Psoas muscle (tissue), 8 donors: Measurements from ENCODE around the gene LCN1. TPM values are rescaled to one million over a fixed set of nuclear protein-coding genes. Genes with fewer than 3 reads are reported as not detected.

Source experiments
- ATAC-seq, 4 donors: fragments of 200-7000 bp; cut with Tn5 transposase; one replicate each; pipeline ENCODE4 v1.9.1; 2020; ENCODE audit warnings: moderate library complexity in 3 of 4, mild to moderate bottlenecking in 2 of 4
- DNase-seq, 2 donors: peaks; one replicate each; pipeline ENCODE4 v3.0.0-alpha.2; 2020
- H3K27ac ChIP-seq: fragments of 200-600 bp; one replicate; pipeline ENCODE4 v1.8.0; 2022
- H3K27me3 ChIP-seq, 3 donors: fragments of 200-600 bp in 1 of 3; one replicate each; pipeline versions ENCODE4 v1.6.1 to v1.8.0; 2013 to 2022; ENCODE audit warnings: low read length in 2 of 3, mild to moderate bottlenecking in 2 of 3, moderate library complexity in 1 of 3; ENCODE audit not compliant: insufficient read depth in 3 of 3
- H3K36me3 ChIP-seq, 2 donors: fragments of 200-600 bp in 1 of 2; one replicate each; pipeline versions ENCODE4 v1.6.1 to v1.8.0; 2013 to 2022; ENCODE audit warnings: low read depth in 1 of 2, mild to moderate bottlenecking in 1 of 2, moderate library complexity in 1 of 2; ENCODE audit not compliant: insufficient read depth in 1 of 2
- H3K4me1 ChIP-seq: fragments of 200-600 bp; one replicate; pipeline ENCODE4 v1.8.0; 2022
- H3K4me3 ChIP-seq: fragments of 200-600 bp; one replicate; pipeline ENCODE4 v1.8.0; 2022; ENCODE audit warnings: mild to moderate bottlenecking
- H3K9me3 ChIP-seq: fragments of 200-600 bp; one replicate; pipeline ENCODE4 v1.8.0; 2022
- CTCF ChIP-seq: fragments of 200-600 bp; IDR thresholded peaks from one replicate; pipeline ENCODE4 v1.8.0; 2022; ENCODE audit warnings: antibody characterized with exemption
- WGBS, 3 donors: extraction: QIAGEN DNeasy Blood & Tissue Kit; methylation state at CpG; one replicate each; pipeline versions ENCODE4 v1.1.6 to v1.1.7; 2013; 5-methylcytosine and 5-hydroxymethylcytosine counted together
- intact Hi-C, 2 donors: fragments of 100-400 bp; cut with DNase I; formaldehyde crosslinking; loops; one replicate each; pipeline versions ENCODE4 v1.11.0 to v1.14.2; 2022
- polyA plus RNA-seq, 3 donors: library from polyadenylated mRNA; stranded (reverse); fragments of 200-250 nt; gene quantifications; one replicate each; pipeline ENCODE4 v1.2.3, GENCODE V29; 2013
- total RNA-seq, 4 donors: library from RNA; stranded (reverse); fragmentation: NEBNext Ultra II Directional in 2 of 4; extraction: Animal tissue kit (Norgen Biotek cat#: 25700) in 2 of 4; gene quantifications; one replicate each; pipeline versions ENCODE4 v1.2.1 to v1.2.4, GENCODE V29; 2021 to 2023
- donor health status: healthy with polysubstance abuse.
- donor health status: DM: no; HTN: no; CAD: no; lungs with moderate emphysema.
- donor health status: Bipolar disorder and iron deficiency.
- donor health status: healthy.
- donor health status: DM: yes; HTN: yes; CAD: no.
- donor health status: DM: no; HTN: no; CAD: no.
- donor health status: DM: no; HTN: no; CAD: no.
- donor health status: DM: yes; HTN: yes; CAD: no.

Gene LCN1
- total and polyA plus RNA-seq, 7 donors, result 0.71 TPM; not detected in 6

GRCh38 chr9:135507104-135508035 lies 13.9 kb upstream of the LCN1 start:
- Histone ChIP-seq H3K9me3 (peaks cover 4% of the 10 kb centered on the region), H3K27me3 (peaks cover 0 to 4% (median 0%) of the 10 kb centered on the region in 3 donors), H3K36me3 (peaks cover 0 to 27% of the 10 kb centered on the region in 2 donors), H3K27ac (no peak overlapping the region), H3K4me3 (no peak overlapping the region), H3K4me1 (no peaks in the 10 kb centered on the region)
- WGBS, 3 donors, result 78 to 85% (median 84%) methylated on average over 23 of the region's 23 CpGs
- no peak for TF ChIP-seq CTCF
- ATAC-seq (no peak), DNase-seq (no peak)
- intact Hi-C loops, result loop anchor here (1.0 to 10.0 kb wide), 2 partner anchors 12 to 1373 kb away; partner anchors contain the start of gene WDR5 (in 1 of the 2)

- no peak for DNase-seq
- H3K27ac ChIP-seq, result no peak overlapping the region
- intact Hi-C loops, result loop anchor here (1.0 to 10.0 kb wide), 2 partner anchors 13 to 1374 kb away; partner anchors contain the start of gene WDR5 (in 1 of the 2)
- TF ChIP-seq CTCF, result no peak
- H3K9me3 ChIP-seq, result peaks cover 4% of the 10 kb centered on the region
- no peak for ATAC-seq
- H3K4me3 ChIP-seq, result no peak overlapping the region
- peaks cover 0 to 4% (median 0%) of the 10 kb centered on the region in 3 donors for H3K27me3 ChIP-seq
- 85 to 89% (median 87%) methylated on average over 9 of the region's 9 CpGs for WGBS, 3 donors
- no peaks in the 10 kb centered on the region for H3K4me1 ChIP-seq
- H3K36me3 ChIP-seq, result peaks cover 0 to 19% of the 10 kb centered on the region in 2 donors
These were observed 12.9 kb upstream of the LCN1 start for GRCh38 chr9:135508211-135508820.

GRCh38 chr9:135509458-135509857 lies 11.8 kb upstream of the LCN1 start:
- no peak for ATAC-seq
- WGBS, 3 donors, result 78 to 89% (median 84%) methylated on average over 2 of the region's 2 CpGs

GRCh38 chr9:135512241-135512603 lies 9.0 kb upstream of the LCN1 start:
- Histone ChIP-seq H3K36me3 (no peaks in the 10 kb centered on the region), H3K27me3 (peaks cover 0 to 14% (median 0%) of the 10 kb centered on the region in 3 donors), H3K4me3 (no peak overlapping the region), H3K27ac (no peak overlapping the region), H3K4me1 (no peaks in the 10 kb centered on the region), H3K9me3 (peaks cover 4% of the 10 kb centered on the region)
- DNase-seq (no peak), ATAC-seq (no peak)
- intact Hi-C loops, result no loop called here
- WGBS, 3 donors, result 76 to 80% (median 78%) methylated on average over 10 of the region's 10 CpGs
- no peak for TF ChIP-seq CTCF

More at GRCh38 chr9:135509458-135509857, 11.8 kb upstream of the LCN1 start:
- TF ChIP-seq CTCF, result no peak
- intact Hi-C loops, result loop anchor here in 1 of 2 donors (10.0 kb wide), 1 partner anchor 1375 kb away; the partner anchor contains the start of gene WDR5
- H3K4me1 ChIP-seq, result no peaks in the 10 kb centered on the region
- H3K36me3 ChIP-seq, result peaks cover 0 to 7% of the 10 kb centered on the region in 2 donors
- peaks cover 0 to 5% (median 0%) of the 10 kb centered on the region in 3 donors for H3K27me3 ChIP-seq
- peaks cover 4% of the 10 kb centered on the region for H3K9me3 ChIP-seq
- DNase-seq, result no peak
- H3K4me3 ChIP-seq, result no peak overlapping the region
- H3K27ac ChIP-seq, result no peak overlapping the region
